GM19023 (cell line): Measurements from ENCODE around the gene DEDD2.

Experiments
- ATAC-seq: cut with Tn5 transposase; IDR thresholded peaks from one replicate; pipeline ENCODE4 v1.9.1; 2021; ENCODE audit warnings: mild to moderate bottlenecking, moderate library complexity; ENCODE audit not compliant: unreplicated experiment

DEDD2 gene

GRCh38 chr19:42199440-42200115 lies 17.9 kb downstream of the DEDD2 start:
- ATAC-seq: peak; percentile 46

- peak; percentile 42 for ATAC-seq
Measured at GRCh38 chr19:42198676-42199439, 18.6 kb downstream of the DEDD2 start.

GRCh38 chr19:42197375-42197817 lies 20.1 kb downstream of the DEDD2 start:
- ATAC-seq: no peak

- no peak for ATAC-seq
Measured at GRCh38 chr19:42196011-42197001, 21.2 kb downstream of the DEDD2 start.

- ATAC-seq: no peak
Measured at GRCh38 chr19:42193706-42194105, 23.8 kb downstream of the DEDD2 start.

- ATAC-seq: no peak
Measured at GRCh38 chr19:42193294-42193693, 24.2 kb downstream of the DEDD2 start.

- ATAC-seq: no peak
Measured at GRCh38 chr19:42191855-42192254, 25.6 kb downstream of the DEDD2 start.

GRCh38 chr19:42191330-42191729 lies 26.1 kb downstream of the DEDD2 start:
- ATAC-seq: no peak

- ATAC-seq: no peak
Measured at GRCh38 chr19:42189133-42189532, 28.3 kb downstream of the DEDD2 start.

GRCh38 chr19:42188665-42189064 lies 28.8 kb downstream of the DEDD2 start:
- ATAC-seq: no peak

GRCh38 chr19:42185277-42185676 lies 32.2 kb downstream of the DEDD2 start:
- no peak for ATAC-seq

- no peak for ATAC-seq
Measured at GRCh38 chr19:42184401-42184861, 33.0 kb downstream of the DEDD2 start.

- ATAC-seq: no peak
Measured at GRCh38 chr19:42178791-42179674, 38.4 kb downstream of the DEDD2 start.

GRCh38 chr19:42177686-42178019 lies 39.8 kb downstream of the DEDD2 start:
- ATAC-seq: no peak

GRCh38 chr19:42176990-42177685 lies 40.3 kb downstream of the DEDD2 start:
- no peak for ATAC-seq

GRCh38 chr19:42176649-42176989 lies 40.9 kb downstream of the DEDD2 start:
- no peak for ATAC-seq

- ATAC-seq: no peak
Measured at GRCh38 chr19:42175952-42176648, 41.4 kb downstream of the DEDD2 start.

- no peak for ATAC-seq
Measured at GRCh38 chr19:42174958-42175734, 42.3 kb downstream of the DEDD2 start.
